NCI-H2081 treated with DMSO at 0.1 percent for 48 hours (cell line): ENCODE data around the gene RTN3.
"Not testable (repeated sequence)": the region's sequence is repeated elsewhere in the genome, so short reads cannot be mapped to it uniquely, and the experiment has no call there.

Experiments
- DNase-seq: peaks from one replicate; lab custom pipeline; 2025; lab: John Stamatoyannopoulos, UW

The RTN3 gene

DNA sequence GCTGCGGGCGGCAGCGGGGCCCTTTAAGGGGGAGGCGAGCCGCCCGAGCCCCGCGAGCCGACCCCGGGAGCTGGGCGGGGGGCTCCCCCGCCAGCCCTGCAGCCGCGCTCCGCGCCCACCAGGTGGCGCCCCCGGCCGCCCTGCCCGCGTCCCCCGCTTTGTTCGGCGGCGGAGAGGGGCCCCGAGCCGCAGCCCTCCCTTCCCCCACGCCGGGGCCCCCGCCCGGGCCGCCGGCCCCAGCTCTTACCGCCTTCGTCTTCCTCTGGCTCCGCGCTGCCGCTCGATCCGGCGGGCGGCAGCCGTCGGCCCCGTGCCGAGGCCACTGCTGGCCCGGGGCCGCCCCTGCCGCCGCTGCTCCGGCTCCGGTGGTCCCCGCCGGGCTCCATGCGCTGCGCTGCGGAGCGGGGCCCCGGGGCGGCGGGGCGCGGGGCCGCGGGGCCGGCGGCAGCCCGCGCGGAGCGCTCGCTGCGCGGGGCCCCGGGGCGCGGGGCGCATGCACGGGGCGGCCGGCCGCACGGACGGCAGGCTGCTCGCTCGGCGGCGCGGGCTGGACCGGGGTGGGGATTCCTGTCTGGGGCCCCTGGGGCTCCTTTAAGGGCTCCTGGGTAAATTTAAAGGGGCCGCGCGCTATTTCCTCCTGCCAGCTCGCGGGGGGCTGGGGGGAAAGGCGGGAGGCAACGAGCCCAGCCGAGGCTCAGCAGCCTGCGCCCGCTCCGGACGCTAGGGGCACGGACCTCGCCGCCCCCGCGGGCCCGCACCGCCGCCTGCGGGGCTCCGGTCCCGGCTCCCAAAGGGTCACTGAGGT is 87.1 kb downstream of the RTN3 start, which contains the start of gene ZFTA:
TSS of gene ZFTA (minus strand) at position 539 of the 805 bp plus-strand sequence. CDS start at position 386, 153 bp downstream.
- DNase-seq = no peak

DNA sequence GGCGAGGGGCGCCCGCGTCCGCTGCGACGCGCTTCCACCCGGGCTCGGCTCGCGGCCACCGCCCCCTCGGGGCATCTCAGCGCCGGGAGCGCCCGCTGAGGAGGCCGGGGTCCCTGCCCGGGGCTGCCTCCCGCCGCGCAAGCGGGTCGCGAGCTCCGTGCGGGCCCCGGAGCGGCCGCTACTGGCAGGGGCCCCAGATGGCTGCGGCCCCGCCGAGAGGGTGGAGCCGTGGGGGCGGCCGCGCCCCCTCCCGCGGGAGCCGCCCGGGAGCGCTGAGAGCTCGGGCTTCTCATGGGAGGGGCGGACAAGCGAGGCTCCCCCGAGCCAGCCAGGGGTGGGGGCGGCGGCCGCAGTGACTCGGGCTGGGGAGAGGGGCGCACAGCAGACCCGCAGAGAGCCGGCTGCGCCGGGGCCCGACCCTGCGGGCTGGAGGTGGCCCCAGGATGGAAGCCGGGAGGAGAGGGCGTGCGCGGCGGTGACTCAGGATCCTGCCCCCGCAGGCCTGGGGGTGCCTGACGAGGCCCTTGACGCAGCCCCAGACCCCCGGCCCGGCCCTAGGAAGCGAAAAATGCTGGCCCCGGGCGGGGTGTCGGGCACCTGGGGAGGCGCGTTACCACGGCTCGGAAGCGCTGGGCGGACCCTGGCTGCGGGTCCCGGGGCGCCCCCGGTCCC is 87.9 kb downstream of the RTN3 start:
- no peak for DNase-seq

DNA sequence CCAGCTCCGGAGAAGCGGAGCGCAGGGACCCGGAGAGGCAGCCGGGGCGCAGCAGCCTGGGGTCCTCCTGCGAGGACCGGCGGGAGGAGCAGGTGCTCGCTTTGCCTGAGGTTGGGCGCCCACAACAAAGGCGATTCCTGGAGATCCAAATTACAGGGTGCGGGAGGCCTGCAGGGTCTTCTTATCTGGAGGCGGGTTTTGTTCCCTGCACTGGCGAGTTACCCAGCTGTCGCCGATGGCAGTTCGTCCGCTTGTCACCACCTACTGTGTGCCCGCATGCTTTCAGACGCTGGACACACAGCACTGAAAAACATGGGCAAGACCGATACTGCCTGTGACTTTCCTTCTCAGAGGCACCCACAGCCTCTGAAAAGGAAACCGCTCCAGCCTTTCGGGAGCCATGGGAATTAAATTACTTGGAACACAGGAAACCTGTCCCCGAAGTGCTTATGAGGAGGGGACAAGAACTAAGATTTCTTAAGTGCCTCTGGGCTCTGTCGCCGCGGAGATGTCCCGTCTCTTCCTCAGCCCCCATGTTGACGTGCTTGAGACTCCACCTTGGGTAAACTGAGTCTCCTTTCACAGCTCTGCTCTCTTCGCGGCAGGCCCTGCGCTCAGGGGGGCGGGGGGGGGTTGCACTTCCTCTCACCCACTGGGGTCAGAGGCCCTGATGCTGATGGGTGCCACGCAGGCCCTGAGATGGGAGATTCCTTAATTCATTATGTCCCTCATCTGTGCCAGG is 88.6 kb downstream of the RTN3 start:
- no peak for DNase-seq

DNA sequence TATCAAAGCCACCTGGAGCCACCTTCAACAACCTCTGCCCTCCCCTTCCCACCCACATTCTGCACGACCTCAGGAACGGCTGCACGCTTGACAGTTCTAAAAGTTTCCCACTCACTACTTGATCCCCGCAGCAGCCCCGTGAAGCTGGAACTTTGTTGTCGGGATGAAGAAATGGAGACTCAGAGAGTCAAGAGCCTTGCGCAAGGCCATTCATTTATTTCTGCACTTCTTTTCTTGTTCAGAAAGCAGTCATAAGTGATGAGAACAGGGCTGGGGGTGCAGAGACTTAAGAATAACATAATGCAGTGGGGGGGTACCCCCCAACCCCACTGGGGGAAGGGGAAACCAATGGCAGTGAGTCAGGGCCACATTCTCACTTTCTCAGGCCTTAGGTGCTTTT is 89.5 kb downstream of the RTN3 start:
- DNase-seq = no peak

DNA sequence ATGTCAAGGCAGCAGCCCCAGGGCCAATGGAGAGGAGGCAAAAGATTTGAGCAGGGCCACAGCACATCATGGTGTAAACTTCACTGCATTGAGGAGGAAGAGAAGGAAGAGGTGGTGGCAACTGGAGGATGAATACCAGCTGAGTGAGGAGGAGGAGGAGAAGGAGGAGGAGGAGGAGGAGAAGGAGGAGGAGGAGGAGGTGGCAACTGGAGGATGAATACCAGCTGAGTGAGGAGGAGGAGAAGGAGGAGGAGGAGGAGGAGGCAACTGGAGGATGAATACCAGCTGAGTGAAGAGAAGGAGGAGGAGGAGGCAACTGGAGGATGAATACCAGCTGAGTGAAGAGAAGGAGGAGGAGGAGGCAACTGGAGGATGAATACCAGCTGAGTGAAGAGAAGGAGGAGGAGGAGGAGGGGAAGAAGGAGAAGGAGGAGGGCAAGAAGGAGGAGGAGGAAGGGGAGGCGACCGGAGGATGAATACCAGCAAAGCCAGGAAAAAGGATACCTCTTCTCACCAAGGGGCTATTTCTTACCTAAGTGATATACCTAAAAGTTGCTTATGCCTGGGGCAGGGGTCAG is 90.5 kb downstream of the RTN3 start:
- not testable (repeated sequence) for DNase-seq

DNA sequence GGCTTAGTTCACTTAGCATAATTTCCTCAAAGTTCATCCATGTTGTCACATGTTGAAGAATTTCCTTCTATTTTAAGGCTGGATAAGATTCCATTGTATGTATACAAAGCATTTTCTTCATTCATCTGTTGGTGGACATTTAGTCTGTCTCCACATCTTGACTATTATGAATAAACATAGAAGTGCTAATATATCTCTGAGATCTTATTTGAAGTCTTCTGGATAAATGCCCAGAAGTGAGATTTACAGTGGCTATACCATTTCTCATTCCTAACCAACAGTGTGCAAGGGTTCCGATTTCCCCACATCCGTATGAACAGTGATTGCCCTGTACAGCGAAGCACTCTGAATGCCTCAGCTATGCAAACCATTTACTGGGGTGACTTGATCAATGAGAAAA is 93.9 kb downstream of the RTN3 start:
- no peak for DNase-seq

DNA sequence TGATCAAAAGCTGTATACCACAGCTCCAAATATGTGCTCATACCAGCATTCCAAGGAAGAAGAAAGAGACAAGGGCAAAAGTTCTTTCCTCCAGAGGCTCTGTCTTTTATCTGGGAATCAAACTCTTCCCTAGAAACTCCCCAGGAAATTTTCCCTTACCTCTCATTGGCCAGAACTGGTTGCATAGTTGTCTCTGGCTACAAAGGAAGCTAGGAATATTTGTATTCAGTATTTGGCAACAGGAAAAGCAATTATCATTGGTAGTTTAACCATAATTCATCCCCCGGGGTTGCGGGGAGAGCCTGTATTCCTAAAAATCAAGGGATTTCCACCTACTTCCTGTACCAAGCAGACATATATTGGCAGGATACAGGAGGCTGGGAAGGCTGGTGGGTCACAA is 97.7 kb downstream of the RTN3 start:
- no peak for DNase-seq

DNA sequence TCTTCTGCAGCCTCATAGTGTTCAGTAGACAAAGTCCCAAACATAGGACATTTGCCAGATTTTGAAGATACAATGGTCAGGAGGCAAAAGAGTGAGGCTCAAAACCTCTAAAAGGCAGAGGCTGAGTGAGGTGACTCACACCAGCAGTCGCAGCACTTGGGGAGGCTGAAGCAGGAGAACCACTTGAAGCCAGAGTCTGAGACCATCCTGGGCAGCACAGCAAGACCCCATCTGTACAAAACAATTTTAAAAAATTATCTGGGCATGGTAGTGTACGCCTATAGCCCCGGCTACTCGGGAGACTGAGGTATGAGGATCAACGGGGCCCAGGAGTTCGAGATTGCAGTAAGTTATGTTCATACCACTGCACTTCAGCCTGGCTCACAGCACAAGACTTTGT is 101.4 kb downstream of the RTN3 start:
- no peak for DNase-seq

DNA sequence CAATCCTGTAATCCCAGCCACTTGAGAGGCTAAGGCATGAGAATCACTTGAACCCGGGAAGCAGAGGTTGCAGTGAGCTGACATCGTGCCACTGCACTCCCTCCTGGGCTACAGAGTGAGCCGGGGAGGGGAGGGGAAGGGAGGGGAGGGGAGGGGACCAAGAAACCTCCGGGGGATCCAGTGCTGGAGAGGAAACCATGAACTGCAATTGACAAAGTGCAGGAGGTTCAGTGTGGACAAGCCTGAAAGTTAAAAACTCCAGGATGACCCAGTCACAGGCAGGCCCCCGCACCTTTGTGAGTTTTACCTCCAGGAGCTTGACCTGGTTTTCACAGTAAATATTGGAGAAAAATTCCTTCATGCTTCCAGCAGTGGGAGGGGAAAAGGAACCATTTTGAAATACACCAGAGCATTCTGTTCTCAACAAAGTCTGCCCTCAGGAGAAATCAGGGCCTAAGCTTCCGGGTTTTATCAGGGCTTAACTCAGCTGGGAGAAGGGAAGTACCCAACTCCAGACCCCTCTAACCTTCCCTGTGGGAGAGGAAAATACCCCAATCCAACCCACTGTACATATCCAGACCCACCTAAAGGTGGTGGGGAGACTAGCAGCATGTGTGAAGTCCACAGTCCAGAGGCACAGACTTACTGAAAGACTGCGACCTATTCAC is 102.8 kb downstream of the RTN3 start:
- DNase-seq = no peak

DNA sequence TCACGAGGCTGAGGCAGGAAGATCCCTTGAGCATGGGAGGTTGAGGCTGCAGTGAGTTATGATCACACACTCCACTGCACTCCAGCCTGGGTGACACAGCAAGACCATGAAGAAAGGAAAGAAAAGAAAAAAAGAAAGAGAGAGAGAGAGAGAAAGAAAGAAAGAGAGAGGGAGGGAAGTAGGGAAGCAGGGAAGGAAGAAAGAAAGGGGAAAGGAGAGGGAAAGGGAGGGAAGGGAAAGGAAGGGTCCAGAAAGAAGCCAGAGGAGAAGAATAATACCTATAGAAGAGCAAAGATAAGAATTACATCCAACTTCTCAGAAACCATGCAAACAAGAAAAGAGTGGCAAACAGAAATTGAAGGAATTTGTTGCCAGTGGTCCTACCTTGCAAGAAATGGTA is 104.5 kb downstream of the RTN3 start:
- no peak for DNase-seq

DNA sequence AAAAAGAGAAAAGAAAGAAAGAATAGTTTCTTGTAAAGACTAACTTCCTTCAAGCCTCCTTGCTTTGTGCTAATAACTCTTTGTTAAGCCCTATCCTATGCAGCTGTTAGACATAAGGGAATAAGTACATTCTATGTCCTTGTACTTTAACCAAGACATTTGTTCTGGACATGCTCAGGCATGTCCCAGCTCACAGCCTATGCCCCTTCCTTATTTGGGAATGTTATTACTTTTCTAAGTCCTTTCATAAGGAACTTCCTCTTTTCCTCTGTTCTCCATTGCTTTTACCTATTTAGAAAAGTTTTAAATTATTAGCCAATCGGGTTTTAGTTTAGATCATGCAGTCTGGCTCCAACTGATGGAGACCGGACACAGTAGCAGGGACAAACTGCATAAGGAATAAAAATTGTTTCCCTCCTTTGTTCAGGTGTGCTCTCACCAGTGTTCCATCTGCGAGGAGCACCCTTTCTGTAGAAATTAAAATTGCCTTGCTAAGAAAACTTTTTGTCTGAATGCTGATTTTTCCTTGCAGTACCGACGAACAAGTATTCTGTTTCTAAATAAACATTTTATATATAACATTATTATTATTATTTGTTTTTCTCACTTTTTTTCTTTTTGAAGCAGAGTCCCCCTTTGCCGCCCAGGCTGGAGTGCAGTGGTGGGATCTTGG is 110.3 kb downstream of the RTN3 start:
- no peak for DNase-seq

DNA sequence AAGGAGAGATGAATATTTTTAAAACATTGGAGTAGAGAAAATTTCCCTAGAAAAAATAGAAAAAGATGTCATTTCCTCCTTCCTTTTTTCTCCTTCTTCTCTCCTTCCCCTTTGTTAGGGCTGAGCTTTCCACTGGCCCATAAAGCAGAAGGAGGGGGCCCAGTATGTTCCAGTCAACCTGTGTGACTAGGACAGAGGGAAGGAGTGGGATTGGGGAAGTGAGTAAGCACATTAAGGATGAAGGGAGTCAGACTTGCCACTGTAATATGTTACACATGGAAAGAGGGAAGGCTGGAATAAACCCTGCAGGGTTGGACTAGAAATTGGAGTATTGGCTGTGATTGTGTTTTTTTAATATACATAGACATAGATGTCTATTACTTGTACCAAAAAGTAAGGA is 111.9 kb downstream of the RTN3 start:
- DNase-seq = no peak

DNA sequence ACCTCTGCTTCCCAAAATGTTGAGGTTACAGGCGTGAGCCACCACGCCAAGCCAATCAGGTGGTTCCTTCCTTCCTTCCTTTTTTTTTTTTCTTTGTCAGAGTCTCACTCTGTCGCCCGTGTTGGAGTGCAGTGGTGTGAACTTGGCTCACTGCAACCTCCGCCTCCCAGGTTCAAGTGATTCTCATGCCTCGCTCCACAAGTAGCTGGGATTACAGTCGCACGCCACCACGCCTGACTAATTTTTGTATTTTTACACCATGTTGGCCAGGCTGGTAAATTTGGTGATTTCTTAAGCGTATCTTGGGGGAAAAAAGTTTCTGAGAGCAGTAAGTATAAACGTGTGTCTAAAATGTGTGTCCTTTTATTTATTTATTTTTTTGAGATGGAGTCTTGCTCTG is 113.8 kb downstream of the RTN3 start:
- DNase-seq = no peak

DNA sequence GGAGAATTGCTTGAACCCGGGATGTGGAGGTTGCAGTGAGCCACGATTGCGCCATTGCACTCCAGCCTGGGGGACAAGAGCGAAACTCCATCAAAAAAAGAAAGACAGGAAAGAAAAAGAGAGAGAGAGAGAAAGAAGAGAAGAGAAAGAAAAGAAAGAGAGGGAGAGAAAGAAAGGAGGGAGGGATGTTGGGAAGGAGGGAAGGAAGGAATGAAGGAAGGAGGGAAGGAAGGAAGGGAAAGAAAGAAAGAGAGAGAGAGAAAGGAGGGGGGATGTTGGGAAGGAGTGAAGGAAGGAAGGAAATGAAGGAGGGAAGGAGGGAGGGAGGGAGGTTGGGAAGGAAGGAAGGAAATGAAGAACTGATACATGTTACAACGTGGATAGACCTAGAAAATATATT is 119.6 kb downstream of the RTN3 start:
- no peak for DNase-seq

DNA sequence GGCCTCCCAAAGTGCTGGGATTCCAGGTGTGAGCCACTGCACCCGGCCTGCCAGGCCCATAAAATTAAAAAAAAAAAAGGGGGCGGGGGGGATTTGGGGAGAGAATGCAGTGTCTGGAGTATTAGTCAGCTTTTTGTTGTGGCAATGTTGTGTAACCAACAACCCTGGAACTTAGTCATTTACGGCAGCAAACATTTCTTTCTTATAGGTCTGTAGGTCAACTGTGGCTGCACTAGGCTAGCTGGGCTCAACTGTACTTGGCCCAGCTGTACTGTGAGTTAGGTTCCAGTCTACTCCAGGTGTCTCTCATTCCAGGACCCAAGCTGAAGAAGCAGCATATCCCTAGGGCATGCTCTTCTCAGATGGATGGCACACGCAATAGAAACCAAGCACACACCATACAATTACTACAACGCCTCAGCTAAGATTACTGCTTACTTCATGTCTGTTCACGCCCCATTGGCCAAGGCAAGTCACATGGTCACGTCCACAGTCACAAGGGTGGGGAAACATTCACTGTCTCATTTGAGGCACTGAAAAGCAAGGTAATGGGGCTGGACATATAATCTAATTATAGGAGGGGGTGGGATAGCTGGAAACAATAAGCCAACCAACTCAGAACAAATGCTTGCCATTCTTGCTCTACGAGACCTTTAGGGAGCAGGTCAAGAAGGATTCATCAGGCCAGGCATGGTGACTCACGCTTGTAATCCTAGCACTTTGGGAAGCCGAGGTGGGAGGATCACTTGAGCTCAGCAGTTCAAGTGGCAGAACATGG is 121.5 kb downstream of the RTN3 start:
- no peak for DNase-seq

DNA sequence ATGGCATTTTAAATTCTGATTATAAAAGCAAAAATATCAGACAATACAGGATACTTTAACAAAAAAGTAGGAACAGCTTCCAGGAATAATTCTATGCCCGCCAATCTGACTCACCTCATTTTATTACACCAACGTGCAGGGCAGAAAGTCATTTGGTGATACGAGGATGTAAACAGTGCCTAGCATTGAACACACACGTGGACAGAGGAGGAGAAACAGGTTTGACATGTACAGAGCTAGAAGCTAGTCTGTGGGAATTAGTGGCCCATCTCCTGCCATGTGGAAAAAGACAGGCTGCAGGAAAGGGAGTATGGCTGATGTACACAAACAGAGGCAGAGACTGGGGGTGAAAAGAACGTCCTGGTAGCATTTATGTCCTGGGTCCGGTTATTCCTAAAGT is 123.0 kb downstream of the RTN3 start:
- DNase-seq = no peak

DNA sequence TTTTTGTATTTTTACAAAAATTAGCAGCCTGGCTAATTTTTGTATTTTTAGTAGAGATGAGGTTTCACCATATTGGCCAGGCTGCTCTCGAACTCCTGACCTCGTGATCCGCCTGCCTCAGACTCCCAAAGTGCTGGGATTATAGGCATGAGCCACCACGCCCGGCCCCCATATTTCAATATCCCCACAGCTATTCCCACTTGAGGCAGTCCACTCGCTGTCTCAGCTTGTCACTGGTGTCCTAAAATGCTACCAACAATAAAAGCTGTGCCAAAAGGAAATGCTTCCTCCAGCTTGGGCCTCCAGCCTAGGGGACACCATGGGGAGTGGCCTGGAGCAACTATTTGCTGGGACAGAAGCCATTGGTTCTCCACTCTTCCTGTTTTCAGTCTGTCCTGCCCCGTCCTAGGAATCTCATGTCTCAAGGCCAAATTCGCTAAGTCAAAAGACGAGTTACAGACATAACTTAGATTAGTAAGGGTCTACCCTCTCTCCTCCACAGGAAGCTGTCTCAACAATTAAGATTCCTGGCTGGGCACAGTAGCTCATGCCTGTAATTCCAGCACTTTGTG is 124.6 kb downstream of the RTN3 start:
- DNase-seq = no peak
